Measurements from ENCODE around the gene RUFY4.

RUFY4 gene

DNA sequence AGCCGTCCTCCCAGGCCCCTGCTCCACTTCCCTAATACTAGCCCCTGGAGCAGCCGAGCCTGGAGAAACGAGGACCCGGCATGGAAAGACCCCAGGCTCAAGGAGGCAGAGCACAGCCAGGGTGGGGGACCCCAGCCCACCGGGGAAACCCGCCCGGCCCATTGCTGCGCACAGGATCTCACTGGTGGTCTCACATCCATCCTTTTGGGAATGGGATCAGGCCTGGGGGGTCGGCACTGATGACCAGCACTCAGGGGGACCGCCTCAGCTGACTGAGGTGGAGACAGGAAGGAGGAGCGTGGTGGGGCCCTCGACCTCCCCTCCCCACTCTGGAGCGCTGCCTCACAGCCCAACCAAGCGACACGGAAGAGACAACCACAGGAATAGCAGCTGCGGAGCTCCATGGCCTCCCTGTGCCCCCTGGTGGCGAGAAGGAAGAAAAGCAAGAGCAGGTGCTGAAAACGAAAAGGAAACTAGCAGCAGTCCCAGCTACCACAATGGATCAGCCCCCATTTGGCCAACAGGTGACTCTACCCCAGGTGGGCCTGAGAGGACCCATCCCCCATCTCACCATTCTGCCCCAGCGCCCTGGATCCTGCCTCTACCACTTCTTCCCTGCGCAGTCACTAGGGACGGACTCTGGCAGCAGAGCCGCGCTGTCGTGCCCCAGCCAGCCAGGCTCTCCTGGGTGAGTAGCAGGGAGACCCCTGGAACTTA lies 34.4 kb upstream of the RUFY4 start:
- peak; percentile 50; the same call in 1 of the 2 replicates for TF ChIP-seq ZBTB7A (IDR thresholded peaks at IDR 0.05; ENCODE audit: low read depth)
- peak; percentile 75 for TF ChIP-seq RAD21 (IDR thresholded peaks at IDR 0.05; ENCODE audit: low read depth)

DNA sequence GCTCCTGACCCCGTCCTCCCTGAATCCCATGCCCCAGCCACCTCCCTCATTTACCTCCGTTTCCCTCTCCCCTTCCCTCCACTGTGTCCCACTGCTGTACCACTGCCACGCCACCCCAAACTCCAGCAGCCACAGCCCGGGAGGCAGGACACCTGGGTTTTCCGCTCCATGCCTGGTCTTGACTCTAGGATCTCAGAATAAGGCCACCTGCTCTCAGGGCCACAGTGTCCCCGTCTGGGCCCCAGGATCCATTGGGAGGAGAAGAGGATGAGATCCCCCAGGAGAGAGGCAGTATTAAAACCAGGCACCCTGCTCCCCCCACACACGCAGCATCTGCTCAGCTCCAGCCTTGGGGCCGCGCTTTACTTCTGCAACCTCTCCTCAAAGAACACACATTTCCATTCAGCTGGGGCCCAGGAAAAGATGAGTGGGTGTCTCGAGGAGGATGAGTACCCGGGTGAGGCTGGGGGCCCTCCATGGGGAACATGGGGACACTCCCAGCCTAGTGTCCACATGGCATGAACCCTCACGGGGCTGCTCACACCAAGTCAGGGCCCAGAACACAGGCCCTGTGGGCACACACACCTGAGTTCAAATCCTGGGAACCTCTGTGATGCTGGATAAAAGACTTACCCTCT lies 33.5 kb upstream of the RUFY4 start:
- TF ChIP-seq ZBTB7A (IDR thresholded peaks at IDR 0.05; ENCODE audit: low read depth): no peak
- no peak for TF ChIP-seq FOXM1 (IDR thresholded peaks at IDR 0.05; ENCODE audit: borderline replicate concordance, low read depth)
- TF ChIP-seq TEAD4 (IDR thresholded peaks at IDR 0.05): no peak
- TF ChIP-seq EP300 (IDR thresholded peaks at IDR 0.05; ENCODE audit: borderline replicate concordance): no peak
- TF ChIP-seq YY1 (IDR thresholded peaks at IDR 0.05; ENCODE audit: low read depth): no peak
- TF ChIP-seq EGR1 (IDR thresholded peaks at IDR 0.05): no peak
- TF ChIP-seq CEBPB (IDR thresholded peaks at IDR 0.05): no peak
- no peak for TF ChIP-seq NFIC (IDR thresholded peaks at IDR 0.05)

DNA sequence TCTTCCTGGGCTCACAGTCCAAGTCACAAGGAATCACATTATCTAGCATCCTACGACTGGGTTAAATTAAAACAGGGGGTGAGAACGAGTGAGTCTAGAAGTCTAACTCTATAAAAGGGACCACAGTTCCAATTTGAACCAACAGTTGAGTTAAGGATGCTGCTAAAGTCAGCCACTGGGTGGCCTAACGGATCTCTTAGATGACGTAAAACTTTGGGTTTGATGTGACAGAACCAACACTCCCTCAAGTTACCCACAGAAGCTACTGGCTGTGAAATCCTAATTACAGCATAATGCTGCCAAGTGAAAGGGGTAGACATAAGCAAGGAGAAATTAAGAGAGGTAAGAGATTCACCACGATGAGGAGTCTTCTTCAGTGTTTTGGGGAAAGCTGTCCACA lies 32.7 kb upstream of the RUFY4 start:
- no peak for TF ChIP-seq CEBPB (IDR thresholded peaks at IDR 0.05)
- no peak for TF ChIP-seq TAF1 (IDR thresholded peaks at IDR 0.05; ENCODE audit: low read depth)
- TF ChIP-seq TCF12 (IDR thresholded peaks at IDR 0.05; ENCODE audit: low read depth): no peak
- no peak for TF ChIP-seq NFIC (IDR thresholded peaks at IDR 0.05)
- no peak for TF ChIP-seq FOXM1 (IDR thresholded peaks at IDR 0.05; ENCODE audit: borderline replicate concordance, low read depth)
- no peak for TF ChIP-seq TEAD4 (IDR thresholded peaks at IDR 0.05)
- TF ChIP-seq ZBTB7A (IDR thresholded peaks at IDR 0.05; ENCODE audit: low read depth): no peak
- TF ChIP-seq, protein P1, sequence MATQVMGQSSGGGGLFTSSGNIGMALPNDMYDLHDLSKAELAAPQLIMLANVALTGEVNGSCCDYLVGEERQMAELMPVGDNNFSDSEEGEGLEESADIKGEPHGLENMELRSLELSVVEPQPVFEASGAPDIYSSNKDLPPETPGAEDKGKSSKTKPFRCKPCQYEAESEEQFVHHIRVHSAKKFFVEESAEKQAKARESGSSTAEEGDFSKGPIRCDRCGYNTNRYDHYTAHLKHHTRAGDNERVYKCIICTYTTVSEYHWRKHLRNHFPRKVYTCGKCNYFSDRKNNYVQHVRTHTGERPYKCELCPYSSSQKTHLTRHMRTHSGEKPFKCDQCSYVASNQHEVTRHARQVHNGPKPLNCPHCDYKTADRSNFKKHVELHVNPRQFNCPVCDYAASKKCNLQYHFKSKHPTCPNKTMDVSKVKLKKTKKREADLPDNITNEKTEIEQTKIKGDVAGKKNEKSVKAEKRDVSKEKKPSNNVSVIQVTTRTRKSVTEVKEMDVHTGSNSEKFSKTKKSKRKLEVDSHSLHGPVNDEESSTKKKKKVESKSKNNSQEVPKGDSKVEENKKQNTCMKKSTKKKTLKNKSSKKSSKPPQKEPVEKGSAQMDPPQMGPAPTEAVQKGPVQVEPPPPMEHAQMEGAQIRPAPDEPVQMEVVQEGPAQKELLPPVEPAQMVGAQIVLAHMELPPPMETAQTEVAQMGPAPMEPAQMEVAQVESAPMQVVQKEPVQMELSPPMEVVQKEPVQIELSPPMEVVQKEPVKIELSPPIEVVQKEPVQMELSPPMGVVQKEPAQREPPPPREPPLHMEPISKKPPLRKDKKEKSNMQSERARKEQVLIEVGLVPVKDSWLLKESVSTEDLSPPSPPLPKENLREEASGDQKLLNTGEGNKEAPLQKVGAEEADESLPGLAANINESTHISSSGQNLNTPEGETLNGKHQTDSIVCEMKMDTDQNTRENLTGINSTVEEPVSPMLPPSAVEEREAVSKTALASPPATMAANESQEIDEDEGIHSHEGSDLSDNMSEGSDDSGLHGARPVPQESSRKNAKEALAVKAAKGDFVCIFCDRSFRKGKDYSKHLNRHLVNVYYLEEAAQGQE (IDR thresholded peaks at IDR 0.05; ENCODE audit: low read depth): no peak
- TF ChIP-seq CREB1 (IDR thresholded peaks at IDR 0.05; ENCODE audit: low read depth): no peak

DNA sequence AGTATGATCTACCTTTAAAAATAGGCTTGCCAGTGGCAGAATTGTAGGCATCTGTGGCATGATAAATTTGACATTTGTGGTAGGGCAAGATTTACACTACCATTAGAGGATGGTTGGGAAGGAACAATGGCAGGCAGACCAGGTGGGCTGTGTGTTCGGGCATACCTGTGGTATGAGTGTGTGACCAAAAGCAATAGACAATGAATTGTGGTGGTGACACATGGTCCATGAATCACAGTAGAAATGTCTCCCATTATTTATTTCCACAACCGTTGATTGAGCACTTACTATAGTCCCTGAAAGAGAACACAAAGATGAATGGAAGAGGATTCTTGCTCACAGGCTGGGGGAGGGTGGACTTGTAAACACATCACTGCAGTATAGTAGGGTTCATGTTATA lies 29.9 kb upstream of the RUFY4 start:
- TF ChIP-seq TCF12 (IDR thresholded peaks at IDR 0.05; ENCODE audit: low read depth) (peak; percentile 94), TEAD4 (IDR thresholded peaks at IDR 0.05) (peak; percentile 90), FOXM1 (IDR thresholded peaks at IDR 0.05; ENCODE audit: borderline replicate concordance, low read depth) (peak; percentile 63; the same call in 1 of the 2 replicates), EP300 (IDR thresholded peaks at IDR 0.05; ENCODE audit: borderline replicate concordance) (peak; percentile 85), NFIC (IDR thresholded peaks at IDR 0.05) (peak; percentile 57), EGR1 (IDR thresholded peaks at IDR 0.05) (no peak)

DNA sequence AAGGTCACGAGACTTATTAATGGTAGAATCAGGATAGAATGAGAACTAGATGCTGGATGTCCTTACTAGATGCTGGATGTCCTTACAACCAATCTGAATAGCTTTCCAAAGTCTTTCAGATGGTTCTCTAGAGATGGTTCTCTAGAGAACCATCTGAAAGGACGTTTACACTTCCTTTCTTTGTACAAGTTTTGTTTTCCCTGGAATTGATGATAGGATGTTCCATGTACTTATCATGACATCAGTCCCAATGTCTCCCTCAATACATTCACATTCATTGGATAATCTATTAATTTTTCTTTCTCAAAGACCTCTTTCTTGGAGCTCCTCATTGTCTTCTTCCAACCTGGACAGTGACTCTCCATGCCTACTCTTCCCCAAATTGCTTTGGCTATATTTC lies 28.2 kb upstream of the RUFY4 start:
- TF ChIP-seq, protein P1 (IDR thresholded peaks at IDR 0.05; ENCODE audit: low read depth): no peak
- TF ChIP-seq TAF1 (IDR thresholded peaks at IDR 0.05; ENCODE audit: low read depth) (no peak), ZBTB7A (IDR thresholded peaks at IDR 0.05; ENCODE audit: low read depth) (no peak), RAD21 (IDR thresholded peaks at IDR 0.05; ENCODE audit: low read depth) (no peak), YY1 (IDR thresholded peaks at IDR 0.05; ENCODE audit: low read depth) (no peak), CEBPB (IDR thresholded peaks at IDR 0.05) (no peak), EP300 (IDR thresholded peaks at IDR 0.05; ENCODE audit: borderline replicate concordance) (no peak)

DNA sequence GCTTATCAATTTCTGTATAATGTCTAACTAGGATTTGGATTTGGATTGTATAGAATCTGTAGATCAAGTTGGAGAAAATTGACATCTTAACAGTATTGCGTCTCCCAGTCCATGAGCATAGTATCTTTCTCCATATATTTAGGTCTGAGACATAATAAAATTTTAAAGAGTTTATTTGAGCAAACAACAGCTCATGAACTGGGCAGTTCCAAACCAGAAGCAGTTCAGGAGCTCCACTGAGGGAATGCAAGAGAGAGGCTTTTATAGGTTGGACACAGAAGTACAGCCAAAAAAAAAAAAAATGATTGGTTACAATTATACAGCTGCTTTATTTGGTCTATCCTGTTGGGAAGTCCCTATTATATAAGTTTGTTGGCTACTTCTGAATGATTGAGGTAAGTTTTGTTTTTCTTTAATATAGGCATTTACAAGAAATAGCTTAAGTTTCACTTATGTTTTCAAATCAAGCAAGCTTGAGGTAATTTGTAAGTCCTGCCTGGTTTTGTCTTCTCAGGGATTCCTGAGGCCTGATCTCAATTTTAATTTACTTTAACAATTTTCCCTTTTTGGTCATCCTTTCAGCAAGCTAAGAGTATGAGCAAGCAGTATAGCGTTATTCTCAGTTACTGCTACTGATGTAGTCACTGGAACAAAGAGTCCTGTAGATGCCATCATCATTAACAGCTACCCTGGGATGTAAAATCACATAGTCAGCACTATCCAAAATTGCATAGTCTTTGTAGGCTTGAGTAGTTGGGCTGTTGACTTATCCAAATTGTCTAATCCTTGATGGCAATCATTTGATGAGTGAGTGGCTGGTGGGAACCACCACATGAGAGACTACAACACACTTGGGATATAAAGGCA lies 27.5 kb upstream of the RUFY4 start:
- no peak for TF ChIP-seq CEBPB (IDR thresholded peaks at IDR 0.05)
- no peak for TF ChIP-seq EGR1 (IDR thresholded peaks at IDR 0.05)
- no peak for TF ChIP-seq CREB1 (IDR thresholded peaks at IDR 0.05; ENCODE audit: low read depth)
- TF ChIP-seq YY1 (IDR thresholded peaks at IDR 0.05; ENCODE audit: low read depth): no peak
- no peak for TF ChIP-seq TAF1 (IDR thresholded peaks at IDR 0.05; ENCODE audit: low read depth)
- TF ChIP-seq TEAD4 (IDR thresholded peaks at IDR 0.05): no peak
- no peak for TF ChIP-seq FOXM1 (IDR thresholded peaks at IDR 0.05; ENCODE audit: borderline replicate concordance, low read depth)
- TF ChIP-seq TCF12 (IDR thresholded peaks at IDR 0.05; ENCODE audit: low read depth): no peak
- no peak for TF ChIP-seq EP300 (IDR thresholded peaks at IDR 0.05; ENCODE audit: borderline replicate concordance)
- no peak for TF ChIP-seq ZBTB7A (IDR thresholded peaks at IDR 0.05; ENCODE audit: low read depth)
- TF ChIP-seq, protein P1 (IDR thresholded peaks at IDR 0.05; ENCODE audit: low read depth): no peak
- no peak for TF ChIP-seq RAD21 (IDR thresholded peaks at IDR 0.05; ENCODE audit: low read depth)
- no peak for TF ChIP-seq NFIC (IDR thresholded peaks at IDR 0.05)
- TF ChIP-seq, protein P2, sequence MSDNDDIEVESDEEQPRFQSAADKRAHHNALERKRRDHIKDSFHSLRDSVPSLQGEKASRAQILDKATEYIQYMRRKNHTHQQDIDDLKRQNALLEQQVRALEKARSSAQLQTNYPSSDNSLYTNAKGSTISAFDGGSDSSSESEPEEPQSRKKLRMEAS (IDR thresholded peaks at IDR 0.05): no peak

All from Ishikawa (cell line).